NK-92 treated with Interleukin-12 subunit alpha and Interleukin-12 subunit beta, amount 100 ng/mL, for 24 hours (cell line): ENCODE data around the gene PCDHGA8.
"Not testable (repeated sequence)": the region's sequence is repeated elsewhere in the genome, so short reads cannot be mapped to it uniquely, and the experiment has no call there.

Experiments
- DNase-seq: peaks from one replicate; lab custom pipeline; 2025; lab: John Stamatoyannopoulos, UW

The PCDHGA8 gene

DNA sequence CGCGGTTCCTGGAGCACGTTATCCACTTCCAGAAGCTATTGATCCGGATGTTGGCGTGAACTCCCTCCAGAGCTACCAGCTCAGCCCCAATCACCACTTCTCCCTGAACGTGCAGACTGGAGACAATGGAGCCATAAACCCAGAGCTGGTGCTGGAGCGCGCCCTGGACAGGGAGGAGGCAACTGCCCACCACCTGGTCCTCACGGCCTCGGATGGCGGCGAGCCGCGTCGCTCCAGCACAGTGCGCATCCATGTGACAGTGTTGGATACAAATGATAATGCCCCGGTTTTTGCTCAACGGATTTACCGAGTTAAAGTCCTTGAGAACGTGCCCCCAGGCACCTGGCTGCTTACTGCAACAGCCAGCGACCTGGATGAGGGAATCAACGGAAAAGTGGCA is 11.0 kb downstream of the PCDHGA8 start:
- DNase-seq = no peak

DNA sequence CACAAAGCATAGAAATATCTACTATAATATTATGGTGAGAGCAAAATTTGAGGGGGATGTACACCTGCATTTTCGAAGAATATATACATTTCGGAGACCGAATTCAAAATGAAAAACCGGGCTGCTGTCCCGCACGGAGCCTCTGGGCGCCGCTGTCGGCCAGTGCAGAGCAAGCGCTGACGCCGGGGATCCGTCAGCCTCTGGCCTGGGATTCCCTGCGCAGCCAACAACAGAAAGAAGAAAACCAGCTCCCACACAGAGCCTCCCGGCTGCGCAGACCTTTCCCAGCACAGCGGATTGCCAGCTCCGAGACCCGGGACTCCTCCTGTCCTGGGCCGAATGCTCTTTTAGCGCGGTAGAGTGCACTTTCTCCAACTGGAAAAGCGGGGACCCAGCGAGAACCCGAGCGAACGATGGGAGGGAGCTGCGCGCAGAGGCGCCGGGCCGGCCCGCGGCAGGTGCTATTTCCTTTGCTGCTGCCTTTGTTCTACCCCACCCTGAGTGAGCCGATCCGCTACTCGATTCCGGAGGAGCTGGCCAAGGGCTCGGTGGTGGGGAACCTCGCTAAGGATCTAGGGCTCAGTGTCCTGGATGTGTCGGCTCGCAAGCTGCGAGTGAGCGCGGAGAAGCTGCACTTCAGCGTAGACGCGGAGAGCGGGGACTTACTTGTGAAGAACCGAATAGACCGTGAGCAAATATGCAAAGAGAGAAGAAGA is 15.5 kb downstream of the PCDHGA8 start, which contains the start of gene PCDHGB6:
PCDHGB6 (plus strand) TSS at position 232 of the 716 bp plus-strand sequence; CDS start at position 414, 182 bp downstream.
- DNase-seq = not testable (repeated sequence)

DNA sequence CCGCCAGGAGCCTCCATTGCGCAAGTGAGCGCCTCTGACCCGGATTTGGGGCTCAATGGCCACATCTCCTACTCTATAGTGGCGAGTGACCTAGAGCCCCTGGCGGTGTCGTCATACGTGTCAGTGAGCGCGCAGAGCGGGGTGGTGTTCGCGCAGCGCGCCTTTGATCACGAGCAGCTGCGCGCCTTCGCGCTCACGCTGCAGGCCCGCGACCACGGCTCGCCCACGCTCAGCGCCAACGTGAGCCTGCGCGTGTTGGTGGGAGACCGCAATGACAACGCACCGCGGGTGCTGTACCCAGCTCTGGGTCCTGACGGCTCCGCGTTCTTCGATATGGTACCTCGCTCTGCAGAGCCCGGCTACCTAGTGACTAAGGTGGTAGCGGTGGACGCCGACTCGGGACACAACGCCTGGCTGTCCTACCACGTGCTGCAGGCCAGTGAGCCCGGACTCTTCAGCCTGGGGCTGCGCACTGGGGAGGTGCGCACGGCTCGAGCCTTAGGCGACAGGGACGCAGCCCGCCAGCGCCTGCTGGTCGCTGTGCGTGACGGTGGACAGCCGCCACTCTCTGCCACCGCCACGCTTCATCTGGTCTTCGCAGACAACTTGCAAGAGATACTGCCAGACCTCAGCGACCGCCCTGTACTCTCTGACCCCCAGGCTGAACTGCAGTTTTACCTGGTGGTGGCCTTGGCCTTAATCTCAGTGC is 17.3 kb downstream of the PCDHGA8 start:
- no peak for DNase-seq

DNA sequence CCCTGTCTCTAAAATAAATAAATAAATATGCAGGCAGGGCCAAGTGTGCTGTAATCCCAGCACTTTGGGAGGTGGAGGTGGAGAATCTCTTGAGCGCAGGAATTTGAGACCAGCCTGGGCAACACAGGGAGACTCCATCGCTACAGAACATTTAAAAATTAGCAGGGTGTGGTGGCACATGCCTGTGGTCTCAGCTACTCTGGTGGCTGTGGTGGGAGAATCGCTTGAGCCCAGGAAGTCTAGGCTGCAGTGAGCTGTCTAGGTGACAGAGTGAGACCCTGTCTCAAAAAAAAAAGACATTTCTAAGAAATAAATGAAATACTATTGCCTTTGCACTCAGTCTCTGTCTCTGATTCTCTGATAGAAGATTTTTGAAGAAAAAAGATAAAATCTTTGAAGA is 19.1 kb downstream of the PCDHGA8 start:
- no peak for DNase-seq

DNA sequence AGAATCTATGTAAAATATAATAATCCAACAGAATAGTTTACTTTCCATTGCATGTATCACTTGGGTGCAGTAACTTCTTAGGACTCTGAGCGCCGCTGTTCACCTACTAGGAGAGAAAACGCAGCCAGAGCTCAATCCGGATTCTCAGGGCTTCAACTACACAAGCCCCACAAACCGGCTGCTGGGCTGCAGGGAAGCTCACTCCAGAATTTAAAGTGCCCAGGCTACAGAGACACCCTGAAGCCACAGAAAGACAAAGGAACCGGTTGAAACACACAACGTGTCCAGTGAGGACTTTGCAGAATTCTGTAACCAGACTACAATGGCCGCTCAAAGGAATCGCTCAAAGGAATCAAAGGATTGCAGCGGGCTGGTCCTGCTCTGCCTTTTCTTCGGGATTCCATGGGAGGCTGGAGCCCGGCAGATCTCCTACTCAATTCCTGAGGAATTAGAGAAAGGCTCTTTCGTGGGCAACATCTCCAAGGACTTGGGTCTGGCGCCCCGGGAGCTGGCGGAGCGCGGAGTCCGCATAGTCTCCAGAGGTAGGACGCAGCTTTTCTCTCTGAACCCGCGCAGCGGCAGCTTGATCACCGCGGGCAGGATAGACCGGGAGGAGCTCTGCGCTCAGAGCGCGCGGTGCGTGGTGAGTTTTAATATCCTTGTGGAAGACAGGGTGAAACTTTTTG is 20.6 kb downstream of the PCDHGA8 start, which contains the start of gene PCDHGA10:
PCDHGA10 (plus strand) TSS at position 134 of the 686 bp plus-strand sequence; CDS start at position 323, 189 bp downstream.
- no peak for DNase-seq

DNA sequence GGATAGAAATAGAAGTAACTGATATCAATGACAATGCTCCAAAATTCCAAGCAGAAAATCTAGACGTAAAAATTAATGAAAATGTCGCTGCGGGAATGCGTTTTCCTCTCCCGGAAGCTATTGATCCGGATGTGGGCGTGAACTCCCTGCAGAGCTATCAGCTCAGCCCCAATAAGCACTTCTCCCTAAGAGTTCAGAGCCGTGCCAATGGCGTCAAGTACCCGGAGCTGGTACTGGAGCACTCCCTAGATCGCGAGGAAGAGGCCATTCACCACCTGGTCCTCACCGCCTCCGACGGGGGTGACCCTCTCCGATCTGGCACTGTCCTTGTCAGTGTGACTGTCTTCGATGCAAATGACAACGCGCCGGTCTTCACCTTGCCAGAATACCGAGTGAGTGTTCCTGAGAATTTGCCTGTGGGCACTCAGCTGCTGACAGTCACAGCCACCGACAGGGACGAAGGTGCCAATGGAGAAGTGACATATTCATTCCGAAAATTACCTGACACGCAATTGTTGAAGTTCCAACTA is 21.2 kb downstream of the PCDHGA8 start:
- DNase-seq = no peak

DNA sequence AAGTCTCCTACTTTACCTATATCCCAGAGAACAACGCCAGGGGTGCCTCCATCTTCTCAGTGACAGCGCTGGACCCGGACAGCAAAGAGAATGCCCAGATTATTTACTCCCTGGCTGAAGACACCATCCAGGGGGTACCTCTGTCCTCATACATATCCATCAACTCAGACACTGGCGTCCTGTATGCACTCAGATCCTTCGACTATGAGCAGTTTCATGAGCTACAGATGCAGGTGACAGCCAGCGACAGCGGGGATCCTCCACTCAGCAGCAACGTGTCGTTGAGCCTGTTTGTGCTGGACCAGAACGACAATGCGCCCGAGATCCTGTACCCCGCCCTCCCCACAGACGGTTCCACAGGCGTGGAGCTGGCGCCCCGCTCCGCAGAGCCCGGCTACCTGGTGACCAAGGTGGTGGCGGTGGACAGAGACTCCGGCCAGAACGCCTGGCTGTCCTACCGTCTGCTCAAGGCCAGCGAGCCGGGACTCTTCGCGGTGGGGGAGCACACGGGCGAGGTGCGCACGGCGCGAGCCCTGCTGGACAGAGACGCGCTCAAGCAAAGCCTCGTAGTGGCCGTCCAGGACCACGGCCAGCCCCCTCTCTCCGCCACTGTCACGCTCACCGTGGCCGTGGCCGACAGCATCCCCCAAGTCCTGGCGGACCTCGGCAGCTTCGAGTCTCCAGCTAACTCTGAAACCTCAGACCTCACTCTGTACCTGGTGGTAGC is 22.3 kb downstream of the PCDHGA8 start:
- DNase-seq = not testable (repeated sequence)

DNA sequence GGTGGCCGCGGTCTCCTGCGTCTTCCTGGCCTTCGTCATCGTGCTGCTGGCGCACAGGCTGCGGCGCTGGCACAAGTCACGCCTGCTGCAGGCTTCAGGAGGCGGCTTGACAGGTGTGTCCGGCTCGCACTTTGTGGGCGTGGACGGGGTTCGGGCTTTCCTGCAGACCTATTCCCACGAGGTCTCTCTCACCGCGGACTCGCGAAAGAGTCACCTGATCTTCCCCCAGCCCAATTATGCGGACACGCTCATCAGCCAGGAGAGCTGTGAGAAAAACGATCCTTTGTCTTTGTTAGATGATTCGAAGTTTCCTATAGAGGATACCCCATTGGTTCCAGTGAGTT is 22.8 kb downstream of the PCDHGA8 start:
- not testable (repeated sequence) for DNase-seq

DNA sequence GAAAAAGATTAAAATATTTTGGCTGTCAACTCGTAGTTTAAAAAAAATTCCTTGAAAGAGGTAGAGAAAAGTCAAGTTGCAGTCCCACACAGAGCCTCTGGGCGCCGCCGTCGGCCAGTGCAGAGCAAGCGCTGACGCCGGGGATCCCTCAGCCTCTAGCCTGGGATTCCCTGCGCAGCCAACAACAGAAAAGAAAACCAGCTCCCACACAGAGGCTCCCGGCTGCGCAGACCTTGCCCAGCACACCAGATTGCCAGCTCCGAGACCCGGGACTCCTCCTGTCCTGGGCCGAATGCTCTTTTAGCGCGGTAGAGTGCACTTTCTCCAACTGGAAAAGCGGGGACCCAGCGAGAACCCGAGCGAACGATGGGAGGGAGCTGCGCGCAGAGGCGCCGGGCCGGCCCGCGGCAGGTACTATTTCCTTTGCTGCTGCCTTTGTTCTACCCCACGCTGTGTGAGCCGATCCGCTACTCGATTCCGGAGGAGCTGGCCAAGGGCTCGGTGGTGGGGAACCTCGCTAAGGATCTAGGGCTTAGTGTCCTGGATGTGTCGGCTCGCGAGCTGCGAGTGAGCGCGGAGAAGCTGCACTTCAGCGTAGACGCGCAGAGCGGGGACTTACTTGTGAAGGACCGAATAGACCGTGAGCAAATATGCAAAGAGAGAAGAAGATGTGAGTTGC is 25.2 kb downstream of the PCDHGA8 start, which contains the start of gene PCDHGB7:
PCDHGB7 (plus strand) TSS at position 184 of the 679 bp plus-strand sequence; CDS start at position 367, 183 bp downstream.
- DNase-seq = not testable (repeated sequence)

DNA sequence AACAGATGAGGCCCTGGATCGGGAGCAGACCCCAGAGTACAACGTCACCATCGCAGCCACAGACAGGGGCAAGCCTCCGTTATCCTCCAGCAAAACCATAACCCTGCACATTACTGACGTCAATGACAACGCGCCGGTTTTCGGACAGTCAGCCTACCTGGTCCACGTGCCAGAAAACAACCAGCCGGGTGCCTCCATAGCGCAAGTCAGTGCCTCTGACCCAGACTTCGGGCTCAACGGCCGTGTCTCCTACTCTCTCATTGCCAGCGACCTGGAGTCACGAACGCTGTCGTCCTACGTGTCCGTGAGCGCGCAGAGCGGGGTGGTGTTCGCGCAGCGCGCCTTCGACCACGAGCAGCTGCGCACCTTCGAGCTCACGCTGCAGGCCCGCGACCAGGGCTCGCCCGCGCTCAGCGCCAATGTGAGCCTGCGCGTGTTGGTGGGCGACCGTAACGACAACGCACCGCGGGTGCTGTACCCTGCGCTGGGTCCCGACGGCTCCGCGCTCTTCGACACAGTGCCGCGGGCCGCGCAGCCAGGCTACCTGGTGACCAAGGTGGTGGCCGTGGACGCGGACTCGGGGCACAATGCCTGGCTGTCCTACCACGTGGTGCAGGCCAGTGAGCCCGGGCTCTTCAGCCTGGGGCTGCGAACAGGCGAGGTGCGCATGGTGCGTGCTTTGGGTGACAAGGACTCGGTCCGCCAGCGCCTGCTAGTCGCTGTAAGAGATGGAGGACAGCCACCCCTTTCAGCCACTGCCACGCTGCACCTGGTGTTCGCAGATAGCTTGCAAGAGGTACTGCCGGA is 26.8 kb downstream of the PCDHGA8 start:
- DNase-seq = no peak

DNA sequence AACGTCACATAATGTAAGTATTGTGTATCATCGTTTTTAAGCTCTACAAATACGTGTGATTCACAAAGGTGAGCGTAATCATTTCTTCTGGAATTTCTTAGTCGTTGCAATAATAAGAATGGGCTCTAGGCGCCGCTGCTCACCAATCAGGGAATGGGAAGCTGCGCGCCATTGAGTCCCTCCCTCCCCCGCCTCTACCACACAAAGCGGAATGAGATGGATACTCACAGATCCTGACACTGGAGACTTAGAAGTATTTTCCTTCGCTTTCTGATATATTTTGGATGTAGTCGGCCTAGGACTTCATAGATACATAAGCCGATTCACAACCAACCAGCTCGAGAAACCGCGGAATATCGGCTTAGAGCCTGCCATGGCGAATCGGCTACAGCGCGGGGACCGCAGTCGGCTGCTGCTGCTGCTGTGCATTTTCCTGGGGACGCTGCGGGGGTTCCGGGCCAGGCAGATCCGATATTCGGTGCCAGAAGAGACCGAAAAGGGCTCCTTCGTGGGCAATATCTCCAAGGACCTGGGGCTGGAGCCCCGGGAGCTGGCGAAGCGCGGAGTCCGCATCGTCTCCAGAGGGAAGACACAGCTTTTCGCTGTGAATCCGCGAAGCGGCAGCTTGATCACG is 28.5 kb downstream of the PCDHGA8 start, which contains the start of gene PCDHGA11:
PCDHGA11 (plus strand) TSS at position 197 of the 634 bp plus-strand sequence; CDS start at position 374, 177 bp downstream.
- no peak for DNase-seq

DNA sequence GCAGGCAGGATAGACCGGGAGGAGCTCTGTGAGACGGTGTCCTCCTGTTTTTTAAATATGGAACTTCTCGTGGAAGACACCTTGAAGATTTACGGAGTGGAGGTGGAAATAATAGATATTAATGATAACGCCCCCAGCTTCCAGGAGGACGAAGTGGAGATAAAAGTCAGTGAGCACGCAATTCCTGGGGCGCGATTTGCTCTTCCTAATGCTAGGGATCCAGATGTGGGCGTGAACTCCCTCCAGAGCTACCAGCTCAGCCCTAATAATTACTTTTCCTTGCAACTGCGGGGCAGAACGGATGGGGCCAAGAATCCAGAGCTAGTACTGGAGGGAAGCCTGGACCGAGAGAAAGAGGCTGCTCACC is 29.0 kb downstream of the PCDHGA8 start:
- DNase-seq = no peak

DNA sequence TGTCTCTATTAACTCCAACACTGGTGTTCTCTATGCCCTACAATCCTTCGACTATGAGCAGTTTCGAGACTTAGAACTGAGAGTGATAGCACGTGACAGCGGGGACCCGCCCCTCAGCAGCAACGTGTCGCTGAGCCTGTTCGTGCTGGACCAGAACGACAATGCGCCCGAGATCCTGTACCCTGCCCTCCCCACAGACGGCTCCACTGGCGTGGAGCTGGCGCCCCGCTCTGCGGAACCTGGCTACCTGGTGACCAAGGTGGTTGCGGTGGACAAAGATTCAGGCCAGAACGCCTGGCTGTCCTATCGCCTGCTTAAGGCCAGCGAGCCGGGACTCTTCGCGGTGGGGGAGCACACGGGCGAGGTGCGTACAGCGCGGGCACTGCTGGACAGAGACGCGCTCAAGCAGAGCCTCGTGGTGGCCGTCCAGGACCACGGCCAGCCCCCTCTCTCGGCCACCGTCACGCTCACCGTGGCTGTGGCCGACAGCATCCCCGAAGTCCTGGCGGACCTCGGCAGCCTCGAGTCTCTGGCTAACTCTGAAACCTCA is 30.4 kb downstream of the PCDHGA8 start:
- DNase-seq = no peak

DNA sequence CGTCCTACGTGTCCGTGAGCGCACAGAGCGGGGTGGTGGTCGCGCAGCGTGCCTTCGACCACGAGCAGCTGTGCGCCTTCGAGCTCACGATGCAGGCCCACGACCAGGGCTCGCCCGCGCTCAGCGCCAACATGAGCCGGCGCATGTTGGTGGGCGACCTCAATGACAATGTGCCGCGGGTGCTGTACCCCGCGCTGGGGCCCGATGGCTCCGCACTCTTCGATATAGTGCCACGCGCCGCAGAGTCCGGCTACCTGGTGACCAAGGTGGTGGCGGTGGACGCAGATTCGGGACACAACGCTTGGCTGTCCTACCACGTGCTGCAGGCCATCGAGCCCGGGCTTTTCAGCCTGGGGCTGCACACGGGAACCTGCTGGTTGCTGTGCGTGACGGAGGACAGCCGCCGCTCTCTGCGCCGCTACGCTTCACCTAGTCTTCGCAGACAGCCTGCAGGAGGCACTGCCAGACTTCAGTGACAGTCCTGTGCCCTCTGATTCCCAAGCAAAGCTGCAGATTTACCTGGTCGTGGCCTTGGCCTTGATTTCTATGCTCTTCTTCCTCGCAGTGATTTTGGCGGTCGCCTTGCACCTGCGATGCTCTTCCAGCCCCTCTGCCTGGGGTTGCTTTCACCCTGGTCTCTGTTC is 35.5 kb downstream of the PCDHGA8 start:
- DNase-seq = no peak

DNA sequence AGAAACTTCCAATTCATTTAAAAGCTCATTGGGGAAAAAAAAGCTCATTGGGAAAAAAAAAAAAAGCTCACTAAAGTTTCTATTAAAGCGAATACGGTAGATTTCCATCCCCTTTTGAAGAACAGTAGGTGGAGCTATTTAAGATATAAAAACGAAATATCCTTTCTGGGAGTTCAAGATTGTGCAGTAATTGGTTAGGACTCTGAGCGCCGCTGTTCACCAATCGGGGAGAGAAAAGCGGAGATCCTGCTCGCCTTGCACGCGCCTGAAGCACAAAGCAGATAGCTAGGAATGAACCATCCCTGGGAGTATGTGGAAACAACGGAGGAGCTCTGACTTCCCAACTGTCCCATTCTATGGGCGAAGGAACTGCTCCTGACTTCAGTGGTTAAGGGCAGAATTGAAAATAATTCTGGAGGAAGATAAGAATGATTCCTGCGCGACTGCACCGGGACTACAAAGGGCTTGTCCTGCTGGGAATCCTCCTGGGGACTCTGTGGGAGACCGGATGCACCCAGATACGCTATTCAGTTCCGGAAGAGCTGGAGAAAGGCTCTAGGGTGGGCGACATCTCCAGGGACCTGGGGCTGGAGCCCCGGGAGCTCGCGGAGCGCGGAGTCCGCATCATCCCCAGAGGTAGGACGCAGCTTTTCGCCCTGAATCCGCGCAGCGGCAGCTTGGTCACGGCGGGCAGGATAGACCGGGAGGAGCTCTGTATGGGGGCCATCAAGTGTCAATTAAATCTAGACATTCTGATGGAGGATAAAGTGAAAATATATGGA is 38.1 kb downstream of the PCDHGA8 start, which contains the start of gene PCDHGA12:
PCDHGA12 (plus strand) TSS at position 176 of the 782 bp plus-strand sequence; CDS start at position 429, 253 bp downstream.
- DNase-seq = no peak

DNA sequence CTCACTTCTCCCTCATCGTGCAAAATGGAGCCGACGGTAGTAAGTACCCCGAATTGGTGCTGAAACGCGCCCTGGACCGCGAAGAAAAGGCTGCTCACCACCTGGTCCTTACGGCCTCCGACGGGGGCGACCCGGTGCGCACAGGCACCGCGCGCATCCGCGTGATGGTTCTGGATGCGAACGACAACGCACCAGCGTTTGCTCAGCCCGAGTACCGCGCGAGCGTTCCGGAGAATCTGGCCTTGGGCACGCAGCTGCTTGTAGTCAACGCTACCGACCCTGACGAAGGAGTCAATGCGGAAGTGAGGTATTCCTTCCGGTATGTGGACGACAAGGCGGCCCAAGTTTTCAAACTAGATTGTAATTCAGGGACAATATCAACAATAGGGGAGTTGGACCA is 38.9 kb downstream of the PCDHGA8 start:
- DNase-seq = no peak

DNA sequence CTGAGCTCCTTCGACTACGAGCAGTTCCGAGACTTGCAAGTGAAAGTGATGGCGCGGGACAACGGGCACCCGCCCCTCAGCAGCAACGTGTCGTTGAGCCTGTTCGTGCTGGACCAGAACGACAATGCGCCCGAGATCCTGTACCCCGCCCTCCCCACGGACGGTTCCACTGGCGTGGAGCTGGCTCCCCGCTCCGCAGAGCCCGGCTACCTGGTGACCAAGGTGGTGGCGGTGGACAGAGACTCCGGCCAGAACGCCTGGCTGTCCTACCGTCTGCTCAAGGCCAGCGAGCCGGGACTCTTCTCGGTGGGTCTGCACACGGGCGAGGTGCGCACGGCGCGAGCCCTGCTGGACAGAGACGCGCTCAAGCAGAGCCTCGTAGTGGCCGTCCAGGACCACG is 39.9 kb downstream of the PCDHGA8 start:
- not testable (repeated sequence) for DNase-seq

DNA sequence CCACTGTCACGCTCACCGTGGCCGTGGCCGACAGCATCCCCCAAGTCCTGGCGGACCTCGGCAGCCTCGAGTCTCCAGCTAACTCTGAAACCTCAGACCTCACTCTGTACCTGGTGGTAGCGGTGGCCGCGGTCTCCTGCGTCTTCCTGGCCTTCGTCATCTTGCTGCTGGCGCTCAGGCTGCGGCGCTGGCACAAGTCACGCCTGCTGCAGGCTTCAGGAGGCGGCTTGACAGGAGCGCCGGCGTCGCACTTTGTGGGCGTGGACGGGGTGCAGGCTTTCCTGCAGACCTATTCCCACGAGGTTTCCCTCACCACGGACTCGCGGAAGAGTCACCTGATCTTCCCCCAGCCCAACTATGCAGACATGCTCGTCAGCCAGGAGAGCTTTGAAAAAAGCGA is 40.3 kb downstream of the PCDHGA8 start:
- DNase-seq = not testable (repeated sequence)
